Activated CD4-positive, alpha-beta memory T cell treated with anti-CD3 and anti-CD28 coated beads, Interleukin-2, amount 10 ng/mL, durations not matched to agents 7 days and 5 days (primary cell): ENCODE results near the gene SKA2. TPM values are rescaled to one million over a fixed set of nuclear protein-coding genes. Genes with fewer than 3 reads are reported as not detected.

Source experiments
- CTCF ChIA-PET: fragments of 350-600 bp; sonication (Branson Sonifier 250); formaldehyde crosslinking; loops from one replicate; lab custom pipeline; 2021; ENCODE audit warnings: antibody characterized with exemption, inconsistent platforms; lab: Charles Lee
- POLR2A ChIA-PET: fragments of 350-600 bp; sonication (Branson Sonifier 250); formaldehyde crosslinking; loops from one replicate; lab custom pipeline; 2021; ENCODE audit warnings: antibody characterized with exemption; lab: Charles Lee
- DNase-seq: peaks from one replicate; pipeline ENCODE4 v3.0.0-alpha.2; 2020
- H3K27ac Mint-ChIP-seq: one replicate; pipeline ENCODE4 v1.8.0; 2021; ENCODE audit warnings: mild to moderate bottlenecking, mixed read lengths
- H3K27me3 Mint-ChIP-seq: one replicate; pipeline ENCODE4 v1.8.0; 2021; ENCODE audit warnings: mixed read lengths
- H3K36me3 Mint-ChIP-seq: one replicate; pipeline ENCODE4 v1.8.0; 2021; ENCODE audit warnings: low read depth, mixed read lengths
- H3K4me1 Mint-ChIP-seq: one replicate; pipeline ENCODE4 v1.8.0; 2021; ENCODE audit warnings: mixed read lengths
- H3K4me3 Mint-ChIP-seq: one replicate; pipeline ENCODE4 v1.8.0; 2021; ENCODE audit warnings: mild to moderate bottlenecking, mixed read lengths
- H3K9me3 Mint-ChIP-seq: one replicate; pipeline ENCODE4 v1.8.0; 2021; ENCODE audit warnings: mixed read lengths
- total RNA-seq, 2 experiments: library from RNA; stranded (reverse); gene quantifications; one replicate each; pipeline ENCODE4 v1.2.3, GENCODE V29; 2021

SKA2 gene
- total RNA-seq, 2 experiments from 2014 or later = 88.1 to 101 TPM

- no peak overlapping the region for H3K27ac Mint-ChIP-seq
Measured at GRCh38 chr17:59074494-59074893, 80.5 kb downstream of the SKA2 start.

GRCh38 chr17:59073972-59074371, 81.0 kb downstream of the SKA2 start:
- Mint-ChIP-seq H3K4me3 (no peak overlapping the region), H3K36me3 (peaks cover 43% of the 10 kb centered on the region), H3K27me3 (no peaks in the 10 kb centered on the region), H3K27ac (no peak overlapping the region), H3K4me1 (no peaks in the 10 kb centered on the region), H3K9me3 (no peaks in the 10 kb centered on the region)
- CTCF ChIA-PET = no interaction called here
- POLR2A ChIA-PET = no interaction called here
- DNase-seq = no peak

More at GRCh38 chr17:59074494-59074893, 80.5 kb downstream of the SKA2 start:
- Mint-ChIP-seq H3K9me3 (no peaks in the 10 kb centered on the region), H3K36me3 (peaks cover 46% of the 10 kb centered on the region), H3K4me3 (no peak overlapping the region), H3K27me3 (no peaks in the 10 kb centered on the region), H3K4me1 (no peaks in the 10 kb centered on the region)
- POLR2A ChIA-PET = no interaction called here
- no peak for DNase-seq
- CTCF ChIA-PET = no interaction called here

DNA sequence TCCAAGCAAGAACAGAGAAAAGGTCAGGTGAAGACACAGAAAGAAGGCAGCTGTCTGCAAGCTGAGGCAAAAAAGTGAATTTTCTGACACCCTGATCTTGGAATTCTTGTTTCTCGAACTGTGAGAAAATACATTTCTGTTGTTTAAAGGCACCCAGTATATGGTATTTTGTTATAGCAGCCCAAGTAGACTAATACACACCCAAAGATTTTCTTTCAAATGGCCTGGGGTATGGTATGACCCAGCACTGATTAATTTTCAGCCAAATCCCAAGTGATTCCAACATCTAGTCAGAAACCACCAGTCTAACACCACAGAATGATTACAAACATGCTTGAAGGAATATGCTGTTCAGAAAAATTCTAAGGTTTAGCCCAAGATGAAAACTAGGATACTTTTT, 85.1 kb downstream of the SKA2 start:
- DNase-seq = no peak
- Mint-ChIP-seq H3K4me3 (no peak overlapping the region), H3K9me3 (no peaks in the 10 kb centered on the region), H3K27ac (no peak overlapping the region), H3K4me1 (no peaks in the 10 kb centered on the region), H3K36me3 (peaks cover 35% of the 10 kb centered on the region), H3K27me3 (no peaks in the 10 kb centered on the region)
- CTCF ChIA-PET = no interaction called here
- POLR2A ChIA-PET = no interaction called here

DNA sequence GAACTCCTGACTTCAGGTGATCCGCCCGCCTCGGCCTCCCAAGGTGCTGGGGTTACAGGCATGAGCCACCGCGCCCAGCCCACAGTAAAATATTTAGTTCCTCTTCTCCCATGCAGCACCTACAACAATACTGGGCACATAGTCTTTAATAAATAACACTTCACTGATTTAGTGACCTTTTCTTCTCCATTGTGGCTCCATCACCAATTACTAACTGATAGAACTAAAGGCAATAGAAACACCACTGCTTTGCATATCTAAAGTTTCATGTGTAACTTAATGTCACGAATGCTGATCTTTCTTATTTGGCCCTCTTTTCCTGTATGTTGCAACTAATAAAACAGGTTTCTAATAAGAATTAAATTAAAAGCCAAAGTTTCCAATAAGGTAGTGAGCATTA, 87.2 kb downstream of the SKA2 start:
- Mint-ChIP-seq H3K36me3 (peaks cover 36% of the 10 kb centered on the region), H3K27ac (no peak overlapping the region), H3K4me1 (no peaks in the 10 kb centered on the region), H3K4me3 (no peak overlapping the region), H3K27me3 (no peaks in the 10 kb centered on the region), H3K9me3 (no peaks in the 10 kb centered on the region)
- ChIA-PET CTCF (no interaction called here), POLR2A (no interaction called here)
- DNase-seq = no peak

DNA sequence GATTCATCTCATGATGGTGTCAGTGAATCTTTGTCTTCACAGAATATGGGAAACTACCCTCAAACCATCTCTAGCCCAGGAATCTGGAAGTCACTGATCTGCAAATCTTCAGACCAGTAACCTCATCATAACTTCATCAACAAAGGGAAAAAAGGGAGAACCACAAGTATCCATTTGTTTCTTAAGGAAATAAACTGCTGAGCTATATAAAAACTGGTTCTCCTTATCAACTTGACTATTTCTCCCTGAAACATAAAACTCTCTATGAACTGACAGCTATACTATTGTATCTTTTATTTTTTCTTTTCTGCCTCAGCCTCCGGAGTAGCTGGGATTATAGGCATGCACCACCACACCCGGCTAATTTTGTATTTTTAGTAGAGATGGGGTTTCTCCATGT, 87.6 kb downstream of the SKA2 start:
- H3K36me3 Mint-ChIP-seq = peaks cover 40% of the 10 kb centered on the region
- ChIA-PET CTCF (no interaction called here), POLR2A (no interaction called here)
- no peak for DNase-seq
- no peaks in the 10 kb centered on the region for H3K27me3 Mint-ChIP-seq
- no peak overlapping the region for H3K27ac Mint-ChIP-seq
- H3K9me3 Mint-ChIP-seq = no peaks in the 10 kb centered on the region
- H3K4me3 Mint-ChIP-seq = no peak overlapping the region
- H3K4me1 Mint-ChIP-seq = no peaks in the 10 kb centered on the region

- Mint-ChIP-seq H3K27me3 (no peaks in the 10 kb centered on the region), H3K4me1 (no peaks in the 10 kb centered on the region), H3K27ac (no peak overlapping the region), H3K4me3 (no peak overlapping the region), H3K36me3 (peaks cover 40% of the 10 kb centered on the region), H3K9me3 (no peaks in the 10 kb centered on the region)
- POLR2A ChIA-PET = no interaction called here
- CTCF ChIA-PET = no interaction called here
- no peak for DNase-seq
Measured at GRCh38 chr17:59062509-59062908, 92.5 kb downstream of the SKA2 start.

Other genes starting within 250 kb of the SKA2 start
- 10 to 100 TPM; 23.7 to 24.5 TPM for gene TRIM37, start 48.3 kb downstream of the SKA2 start, total RNA-seq
- gene PRR11, start 560 bp upstream of the SKA2 start, total RNA-seq = 10 to 100 TPM; 68.2 to 70.6 TPM
- gene SMG8, start 54.8 kb upstream of the SKA2 start, total RNA-seq = 10 to 100 TPM; 15.3 to 16.2 TPM
- gene GDPD1, start 65.3 kb upstream of the SKA2 start, total RNA-seq = 1 to 10 TPM; 4.7 to 4.8 TPM
- 10 to 100 TPM; 17.1 to 18.4 TPM for gene YPEL2, start 176.5 kb upstream of the SKA2 start, total RNA-seq